Stimulated activated CD4-positive, alpha-beta T cell treated with anti-CD3 and anti-CD28 coated beads, Interleukin-2, amount 100 ng/mL, for 4 hours (primary cell): ENCODE measurements around the gene SPAG16.

ENCODE experiments used
- DNase-seq: peaks from one replicate; pipeline ENCODE4 v3.0.0-alpha.2; 2020; ENCODE audit warnings: low read depth

SPAG16 gene

DNA sequence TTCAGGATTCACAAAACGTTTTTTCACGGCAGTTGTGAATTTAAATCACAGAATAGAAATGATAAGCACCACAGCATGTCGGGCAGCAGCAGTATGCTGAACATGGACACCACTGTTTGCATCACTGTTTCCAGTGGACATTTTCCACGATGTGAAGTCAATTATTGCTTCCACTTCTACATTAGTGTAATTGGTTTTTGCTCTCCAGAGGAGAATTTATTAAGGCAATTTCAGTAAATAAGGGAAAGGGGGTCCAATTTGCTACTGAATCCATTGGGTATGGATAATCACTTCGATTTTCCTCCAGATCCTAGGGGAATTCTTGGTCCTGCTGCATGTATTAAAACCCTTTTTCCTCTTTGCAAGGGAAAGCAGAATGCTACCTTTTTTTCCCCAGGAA, 1096.4 kb downstream of the SPAG16 start:
- no peak for DNase-seq

GRCh38 chr2:214382229-214382628, 1098.0 kb downstream of the SPAG16 start:
- no peak for DNase-seq

GRCh38 chr2:214386720-214387119, 1102.5 kb downstream of the SPAG16 start:
- DNase-seq: no peak

DNA sequence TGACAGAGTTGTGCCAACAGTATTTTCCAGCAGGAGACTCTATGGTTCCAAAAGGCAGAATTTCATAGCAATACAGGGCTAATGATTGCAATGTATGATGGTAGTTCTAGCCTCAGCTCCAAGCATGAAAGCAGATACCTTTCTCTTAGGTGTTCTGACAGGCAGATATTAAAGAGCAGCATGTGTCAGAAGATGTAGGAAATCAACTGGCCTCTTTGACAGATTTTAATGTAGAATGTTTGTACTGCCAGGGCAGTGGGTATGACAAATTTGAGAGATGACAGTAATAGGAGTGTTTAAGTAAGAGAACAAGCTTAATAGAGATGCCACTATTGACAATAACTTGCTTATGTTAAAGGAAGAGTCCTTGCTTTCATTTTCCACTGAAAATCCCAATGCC, 1105.1 kb downstream of the SPAG16 start:
- DNase-seq: no peak

DNA sequence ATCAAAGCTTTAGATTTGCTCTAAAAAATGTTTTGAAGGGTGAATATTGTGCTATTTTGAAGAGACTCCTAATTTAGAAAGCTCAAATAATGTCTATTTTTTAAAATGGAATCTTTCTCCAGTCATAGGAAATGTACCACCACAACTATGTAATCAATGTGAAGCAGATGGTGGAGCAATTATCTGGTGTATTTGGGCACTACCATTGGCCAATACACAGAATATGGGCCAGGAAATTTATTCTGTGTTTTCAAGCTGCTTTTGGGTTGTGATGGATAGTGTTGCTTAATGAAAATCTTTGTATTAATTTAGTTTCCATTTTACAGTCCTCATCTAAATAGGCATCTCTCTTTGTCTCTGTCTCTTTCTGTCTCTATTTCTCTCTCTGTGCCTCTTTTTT, 1109.5 kb downstream of the SPAG16 start:
- no peak for DNase-seq

DNA sequence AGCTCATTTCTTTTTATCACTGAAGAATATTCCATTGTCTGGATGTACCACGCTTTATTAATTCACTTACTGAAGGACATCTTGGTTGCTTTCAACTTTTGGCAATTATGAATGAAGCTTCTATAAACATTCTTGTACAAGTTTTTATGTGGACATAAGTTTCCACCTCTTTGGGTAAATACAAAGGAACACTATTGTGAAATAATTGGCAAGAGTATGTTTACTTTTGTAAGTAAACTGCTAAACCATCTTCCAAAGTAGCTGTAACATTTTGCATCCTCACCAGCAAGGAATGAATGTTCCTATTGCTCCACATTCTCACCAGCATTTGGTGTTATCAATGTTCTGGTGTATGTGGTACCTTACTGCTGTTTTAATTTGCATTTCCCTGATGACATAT, 1110.8 kb downstream of the SPAG16 start:
- DNase-seq: no peak

GRCh38 chr2:214401580-214401979, 1117.3 kb downstream of the SPAG16 start:
- no peak for DNase-seq

DNA sequence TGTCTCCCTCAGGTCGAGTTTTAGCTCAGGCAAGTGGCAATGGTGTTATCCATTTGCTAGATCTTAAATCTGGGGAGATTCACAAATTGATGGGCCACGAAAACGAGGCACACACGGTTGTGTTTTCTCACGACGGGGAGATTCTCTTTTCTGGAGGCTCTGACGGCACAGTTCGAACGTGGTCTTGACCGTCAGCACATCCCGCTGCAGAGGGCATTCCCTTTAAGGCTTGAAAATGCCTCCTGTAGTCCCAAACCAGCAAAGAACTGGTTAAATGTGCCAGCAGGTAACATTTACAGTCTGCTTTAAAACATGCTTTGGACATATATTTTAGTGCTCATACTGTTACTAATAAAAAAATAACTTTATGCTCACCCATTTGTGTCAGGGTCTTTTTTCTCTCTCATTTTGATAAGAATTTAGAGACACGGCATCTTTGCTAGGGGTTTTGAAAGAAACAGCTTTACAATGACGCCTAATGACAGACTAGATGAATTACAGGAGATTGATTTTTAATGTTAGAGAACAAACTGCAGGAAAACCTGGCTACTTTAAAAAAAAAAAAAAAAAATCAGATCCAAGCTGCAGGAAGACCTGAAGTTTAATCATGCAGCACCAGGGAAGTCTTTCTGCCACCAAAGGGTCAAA, 1126.0 kb downstream of the SPAG16 start:
- no peak for DNase-seq

- DNase-seq: no peak
Measured at GRCh38 chr2:214410918-214411554, 1126.8 kb downstream of the SPAG16 start, which contains the start of gene VWC2L. VWC2L (plus strand) TSS chr2:214411054; CDS start chr2:214414194, 3,140 bp downstream.

- no peak for DNase-seq
Measured at GRCh38 chr2:214412679-214413078, 1128.4 kb downstream of the SPAG16 start.

DNA sequence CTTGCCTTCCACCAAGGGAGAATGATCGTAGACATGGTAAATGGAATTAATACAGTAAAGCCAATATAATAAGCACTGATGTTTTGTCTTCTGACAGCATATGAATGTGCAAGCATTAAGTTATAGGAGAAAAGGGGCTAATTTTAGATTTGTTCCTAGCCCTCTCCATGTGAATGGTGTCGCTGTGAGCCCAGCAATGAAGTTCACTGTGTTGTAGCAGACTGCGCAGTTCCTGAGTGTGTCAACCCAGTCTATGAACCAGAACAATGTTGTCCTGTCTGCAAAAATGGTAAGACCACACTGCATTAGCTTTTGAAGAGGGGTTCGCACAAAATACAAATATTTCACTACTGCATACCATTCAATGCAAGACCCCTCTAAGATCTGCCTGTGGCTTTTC, 1152.2 kb downstream of the SPAG16 start:
- no peak for DNase-seq

DNA sequence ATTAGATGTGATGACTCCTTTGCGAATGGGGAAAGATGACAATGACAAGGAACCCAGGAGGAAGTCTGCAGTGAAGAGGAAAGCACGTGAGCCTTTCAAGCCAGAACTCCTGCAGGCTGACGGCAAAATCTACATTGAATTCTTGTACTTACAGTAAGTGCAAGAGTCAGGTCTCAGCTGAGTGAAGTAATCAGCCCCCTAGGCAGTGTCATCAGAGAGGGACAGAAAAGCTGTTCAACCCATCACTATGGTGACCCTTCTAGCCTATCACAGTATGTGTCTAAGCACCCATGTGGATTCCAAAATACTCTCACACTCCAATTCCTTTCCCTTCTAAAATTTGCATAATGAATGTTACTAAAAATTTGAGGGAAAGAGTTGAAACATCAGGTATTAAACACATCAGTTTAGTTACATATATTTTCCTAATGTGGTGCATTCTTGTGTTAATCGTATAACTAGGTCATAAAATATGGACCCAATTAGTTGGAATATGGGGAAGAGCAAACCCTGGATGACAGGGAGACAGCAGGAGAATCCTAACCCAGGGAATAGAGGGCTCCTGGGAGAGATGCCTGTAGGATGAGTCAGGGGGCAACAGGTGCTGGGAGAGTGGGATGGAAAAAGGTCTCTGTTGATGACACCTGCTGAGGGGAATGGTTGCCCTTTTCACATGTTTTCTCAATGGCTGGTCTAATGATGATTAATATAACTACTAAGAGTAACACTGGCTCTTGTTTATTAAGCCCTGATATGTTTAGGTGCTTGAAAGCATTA, 1166.0 kb downstream of the SPAG16 start:
- no peak for DNase-seq

DNA sequence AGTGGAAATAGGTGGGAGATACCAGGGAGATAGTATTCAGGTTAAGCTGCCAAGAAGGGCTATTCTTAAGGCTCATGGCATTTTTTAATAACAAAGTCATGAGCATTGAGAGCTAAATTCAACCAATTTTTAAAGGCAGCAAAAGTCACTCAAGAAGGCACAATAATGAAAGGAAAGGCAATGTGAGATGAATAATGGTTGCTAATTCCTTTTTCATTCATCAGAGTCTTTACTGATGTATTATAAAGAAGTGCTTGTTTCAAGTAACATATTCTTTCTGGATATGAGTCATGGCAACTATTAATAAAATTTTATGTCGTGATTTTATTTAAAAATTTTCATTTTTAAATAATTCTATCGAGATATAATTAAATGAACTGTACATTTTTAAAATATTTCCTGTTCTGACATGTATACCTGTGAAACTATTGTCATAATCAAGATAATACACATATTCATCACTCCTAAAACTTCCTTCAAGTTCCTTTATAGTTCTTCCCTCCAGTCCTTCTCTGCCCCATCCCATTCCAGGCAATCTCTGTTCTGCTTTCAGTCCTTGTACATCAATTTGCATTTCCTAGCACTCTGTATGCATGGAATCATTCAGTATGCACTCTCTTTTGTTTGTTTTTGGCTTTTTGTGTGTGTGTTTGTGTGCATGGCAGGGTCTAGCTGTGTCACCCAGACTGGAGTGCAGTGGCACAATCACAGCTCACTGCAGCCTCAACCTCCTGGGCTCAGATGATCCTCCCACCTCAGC, 1167.4 kb downstream of the SPAG16 start:
- no peak for DNase-seq
